K562 (cell line): ENCODE results near the gene STIM1. TPM values are rescaled to one million over a fixed set of nuclear protein-coding genes. Genes with fewer than 3 reads are reported as not detected.

Experiments
- CBFA2T3 ChIP-seq: fragments of 450-650 bp; IDR thresholded peaks from 2 replicates; pipeline ENCODE4 v1.6.1; 2017
- E2F3 ChIP-seq: fragments of 250-450 bp; sonication (Bioruptor Pico); IDR thresholded peaks from 2 replicates; pipeline ENCODE4 v1.4.0; 2020; ENCODE audit warnings: mild to moderate bottlenecking
- ETV1 ChIP-seq: fragments of 450-650 bp; conservative IDR thresholded peaks from 2 replicates; pipeline ENCODE4 v1.6.1; 2016; ENCODE audit warnings: missing genetic modification characterization, control low read depth, low read depth, missing compliant biosample characterization
- JUN ChIP-seq, 2 experiments: sonication (generic) in 1 of 2; formaldehyde crosslinking in 1 of 2; IDR thresholded peaks; 2 replicates each; pipeline versions ENCODE4 v1.6.1 to v1.8.0; 2012 to 2022; ENCODE audit warnings: borderline replicate concordance in 2 of 2, mild to moderate bottlenecking in 2 of 2, improper control_type of control experiment in 1 of 2, low read depth in 1 of 2, low read length in 1 of 2, missing genetic modification reagents in 1 of 2
- KHSRP ChIP-seq: fragments of 450-650 bp; IDR thresholded peaks from 2 replicates; pipeline ENCODE4 v1.6.1; 2017
- MCM5 ChIP-seq: fragments of 450-650 bp; IDR thresholded peaks from 2 replicates; pipeline ENCODE4 v1.6.1; 2016; ENCODE audit warnings: low read depth
- REST ChIP-seq, 2 experiments: fragments of 450-650 bp; formaldehyde crosslinking in 1 of 2; IDR thresholded peaks; 2 replicates each; pipeline versions ENCODE4 v1.4.0 to v1.6.1; 2014 to 2020; ENCODE audit warnings: mild to moderate bottlenecking in 2 of 2, borderline replicate concordance in 1 of 2, low read depth in 1 of 2
- TEAD2 ChIP-seq: fragments of 450-650 bp; IDR thresholded peaks from 2 replicates; pipeline ENCODE4 v1.6.1; 2016; ENCODE audit warnings: missing genetic modification characterization, control low read depth, missing compliant biosample characterization
- polyA plus RNA-seq, 8 experiments: library from polyadenylated mRNA; depleted of rRNA in 4 of 8; stranded (reverse) in 5 of 8; unstranded in 3 of 8; fragments of >200 nt; fragmentation: Nextera tagmentation in 2 of 8; fragmentation: Illumina TruSeq in 1 of 8; extraction: Ambion mirVana in 2 of 8; extraction: Trizol in 1 of 8; gene quantifications; 2 replicates each; pipeline versions ENCODE4 v1.2.1 to v1.2.3, GENCODE V29; 2011 to 2014; ENCODE audit warnings: inconsistent platforms in 1 of 8, missing spikeins in 1 of 8
- total RNA-seq, 7 experiments: library from RNA; depleted of rRNA in 6 of 7; stranded (reverse); fragments of >200 nt in 6 of 7; fragmentation: Illumina TruSeq in 2 of 7; extraction: Trizol in 2 of 7; gene quantifications; 2 replicates each; pipeline versions ENCODE4 v1.2.1 to v1.2.3, GENCODE V29; 2011 to 2021; ENCODE audit warnings: low replicate concordance in 1 of 7
- TF ChIP-seq, protein P1 (sequence below): sonication (generic); formaldehyde crosslinking; IDR thresholded peaks from 2 replicates; pipeline ENCODE4 v1.8.1; 2023; ENCODE audit warnings: mild to moderate bottlenecking, missing genetic modification reagents, moderate library complexity
- TF ChIP-seq, protein P2 (sequence below): fragments of 450-650 bp; formaldehyde crosslinking; IDR thresholded peaks from 2 replicates; pipeline ENCODE4 v1.4.0; 2022; ENCODE audit warnings: missing genetic modification characterization
- TF ChIP-seq, protein P3 (sequence below): fragments of 250-450 bp; sonication (Bioruptor Pico); IDR thresholded peaks from 2 replicates; pipeline ENCODE4 v1.5.0; 2022; ENCODE audit warnings: mild to moderate bottlenecking

Gene STIM1
- total and polyA plus RNA-seq, 9 of the 15 experiments (the other 6 are each of a cell fraction or from before 2014, with no cell fraction given) = 7.7 to 50.5 (median 22.5) TPM

GRCh38 chr11:3831378-3832239 is 23.9 kb upstream of the STIM1 start (continued):
- TF ChIP-seq REST (IDR thresholded peaks at IDR 0.05; ENCODE audit: borderline replicate concordance) (no peak; the same call in 1 of the 2 replicates), REST (CRISPR knock-in tag; IDR thresholded peaks at IDR 0.05; ENCODE audit: low read depth) (no peak), JUN (IDR thresholded peaks at IDR 0.05; ENCODE audit: borderline replicate concordance, low read depth, low read length) (0 out of 2 replicates have a peak, but pooled peaks have one; percentile 16), JUN (CRISPR knock-in tag; IDR thresholded peaks at IDR 0.05; ENCODE audit: borderline replicate concordance) (no peak), KHSRP (no peak), ETV1 (tag) (peak; percentile 99), CBFA2T3 (peak; percentile 47), TEAD2 (tag) (no peak), MCM5 (no peak), E2F3 (CRISPR knock-in tag) (0 out of 2 replicates have a peak, but pooled peaks have one; percentile 31)
- TF ChIP-seq, protein P1, sequence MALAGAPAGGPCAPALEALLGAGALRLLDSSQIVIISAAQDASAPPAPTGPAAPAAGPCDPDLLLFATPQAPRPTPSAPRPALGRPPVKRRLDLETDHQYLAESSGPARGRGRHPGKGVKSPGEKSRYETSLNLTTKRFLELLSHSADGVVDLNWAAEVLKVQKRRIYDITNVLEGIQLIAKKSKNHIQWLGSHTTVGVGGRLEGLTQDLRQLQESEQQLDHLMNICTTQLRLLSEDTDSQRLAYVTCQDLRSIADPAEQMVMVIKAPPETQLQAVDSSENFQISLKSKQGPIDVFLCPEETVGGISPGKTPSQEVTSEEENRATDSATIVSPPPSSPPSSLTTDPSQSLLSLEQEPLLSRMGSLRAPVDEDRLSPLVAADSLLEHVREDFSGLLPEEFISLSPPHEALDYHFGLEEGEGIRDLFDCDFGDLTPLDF (CRISPR knock-in tag) = no peak
- TF ChIP-seq, protein P2, sequence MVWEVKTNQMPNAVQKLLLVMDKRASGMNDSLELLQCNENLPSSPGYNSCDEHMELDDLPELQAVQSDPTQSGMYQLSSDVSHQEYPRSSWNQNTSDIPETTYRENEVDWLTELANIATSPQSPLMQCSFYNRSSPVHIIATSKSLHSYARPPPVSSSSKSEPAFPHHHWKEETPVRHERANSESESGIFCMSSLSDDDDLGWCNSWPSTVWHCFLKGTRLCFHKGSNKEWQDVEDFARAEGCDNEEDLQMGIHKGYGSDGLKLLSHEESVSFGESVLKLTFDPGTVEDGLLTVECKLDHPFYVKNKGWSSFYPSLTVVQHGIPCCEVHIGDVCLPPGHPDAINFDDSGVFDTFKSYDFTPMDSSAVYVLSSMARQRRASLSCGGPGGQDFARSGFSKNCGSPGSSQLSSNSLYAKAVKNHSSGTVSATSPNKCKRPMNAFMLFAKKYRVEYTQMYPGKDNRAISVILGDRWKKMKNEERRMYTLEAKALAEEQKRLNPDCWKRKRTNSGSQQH = 0 out of 2 replicates have a peak, but pooled peaks have one; percentile 26
- TF ChIP-seq, protein P3, sequence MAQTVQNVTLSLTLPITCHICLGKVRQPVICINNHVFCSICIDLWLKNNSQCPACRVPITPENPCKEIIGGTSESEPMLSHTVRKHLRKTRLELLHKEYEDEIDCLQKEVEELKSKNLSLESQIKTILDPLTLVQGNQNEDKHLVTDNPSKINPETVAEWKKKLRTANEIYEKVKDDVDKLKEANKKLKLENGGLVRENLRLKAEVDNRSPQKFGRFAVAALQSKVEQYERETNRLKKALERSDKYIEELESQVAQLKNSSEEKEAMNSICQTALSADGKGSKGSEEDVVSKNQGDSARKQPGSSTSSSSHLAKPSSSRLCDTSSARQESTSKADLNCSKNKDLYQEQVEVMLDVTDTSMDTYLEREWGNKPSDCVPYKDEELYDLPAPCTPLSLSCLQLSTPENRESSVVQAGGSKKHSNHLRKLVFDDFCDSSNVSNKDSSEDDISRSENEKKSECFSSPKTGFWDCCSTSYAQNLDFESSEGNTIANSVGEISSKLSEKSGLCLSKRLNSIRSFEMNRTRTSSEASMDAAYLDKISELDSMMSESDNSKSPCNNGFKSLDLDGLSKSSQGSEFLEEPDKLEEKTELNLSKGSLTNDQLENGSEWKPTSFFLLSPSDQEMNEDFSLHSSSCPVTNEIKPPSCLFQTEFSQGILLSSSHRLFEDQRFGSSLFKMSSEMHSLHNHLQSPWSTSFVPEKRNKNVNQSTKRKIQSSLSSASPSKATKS (CRISPR knock-in tag) = no peak
